Thyroid gland (tissue), 4 donors: ENCODE results near the gene TGM3.

ENCODE experiments used
- POLR2A ChIP-seq, 2 donors: fragments of 450-650 bp; IDR thresholded peaks; one replicate each; pipeline ENCODE4 v1.6.1; 2017; ENCODE audit warnings: antibody characterized with exemption in 2 of 2, mild to moderate bottlenecking in 2 of 2, moderate library complexity in 1 of 2
- TF ChIP-seq, protein P1 (sequence below), 6 experiments: fragments of 200-600 bp in 3 of 6; fragments of 450-650 bp in 3 of 6; sonication (generic) in 3 of 6; IDR thresholded peaks; one replicate each; pipeline ENCODE4 v1.5.1; 2016 to 2019; ENCODE audit warnings: antibody characterized with exemption in 6 of 6, mild to moderate bottlenecking in 2 of 6, inconsistent platforms in 1 of 6, moderate library complexity in 1 of 6

DNA sequence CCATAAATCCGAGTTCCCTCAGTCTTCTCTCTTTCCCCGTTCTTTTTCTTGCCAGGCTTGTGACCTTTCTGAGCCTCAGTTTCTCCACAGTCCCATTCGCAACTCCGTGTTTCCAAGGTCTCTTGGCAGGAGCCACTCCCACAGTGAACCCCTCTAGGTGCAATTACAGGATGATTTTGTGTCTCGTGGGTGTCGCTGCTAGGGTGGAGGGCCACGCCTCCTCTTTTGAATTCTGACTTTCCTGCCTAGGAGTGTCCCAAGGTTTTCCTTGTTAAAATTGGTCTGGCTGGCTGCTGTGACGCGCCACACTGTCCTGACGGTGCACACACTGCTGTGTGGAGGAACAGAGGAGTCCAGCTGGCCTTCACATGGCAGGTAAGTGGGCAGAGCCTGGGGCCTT lies 84.8 kb downstream of the TGM3 start, which contains the start of gene TGM6:
- TF ChIP-seq, protein P1, sequence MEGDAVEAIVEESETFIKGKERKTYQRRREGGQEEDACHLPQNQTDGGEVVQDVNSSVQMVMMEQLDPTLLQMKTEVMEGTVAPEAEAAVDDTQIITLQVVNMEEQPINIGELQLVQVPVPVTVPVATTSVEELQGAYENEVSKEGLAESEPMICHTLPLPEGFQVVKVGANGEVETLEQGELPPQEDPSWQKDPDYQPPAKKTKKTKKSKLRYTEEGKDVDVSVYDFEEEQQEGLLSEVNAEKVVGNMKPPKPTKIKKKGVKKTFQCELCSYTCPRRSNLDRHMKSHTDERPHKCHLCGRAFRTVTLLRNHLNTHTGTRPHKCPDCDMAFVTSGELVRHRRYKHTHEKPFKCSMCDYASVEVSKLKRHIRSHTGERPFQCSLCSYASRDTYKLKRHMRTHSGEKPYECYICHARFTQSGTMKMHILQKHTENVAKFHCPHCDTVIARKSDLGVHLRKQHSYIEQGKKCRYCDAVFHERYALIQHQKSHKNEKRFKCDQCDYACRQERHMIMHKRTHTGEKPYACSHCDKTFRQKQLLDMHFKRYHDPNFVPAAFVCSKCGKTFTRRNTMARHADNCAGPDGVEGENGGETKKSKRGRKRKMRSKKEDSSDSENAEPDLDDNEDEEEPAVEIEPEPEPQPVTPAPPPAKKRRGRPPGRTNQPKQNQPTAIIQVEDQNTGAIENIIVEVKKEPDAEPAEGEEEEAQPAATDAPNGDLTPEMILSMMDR (IDR thresholded peaks at IDR 0.05): no peak
- TF ChIP-seq POLR2A (IDR thresholded peaks at IDR 0.05): no peak
